GM12878 (cell line): ENCODE measurements around the gene CAV2. TPM values are rescaled to one million over a fixed set of nuclear protein-coding genes. Genes with fewer than 3 reads are reported as not detected.

Experiments
- ATAC-seq: fragments of 200-7000 bp; cut with Tn5 transposase; 3 replicates; pipeline ENCODE4 v1.9.1; 2020; ENCODE audit warnings: mild to moderate bottlenecking, moderate library complexity
- BruUV-seq: library from RNA; stranded (reverse); fragments of 400-500 nt; replicated peaks from 2 replicates; lab custom pipeline; 2021; lab: Mats Ljungman, UMichigan
- CTCF ChIA-PET: fragments of 300-600 bp; sonication (Branson Sonifier 250); formaldehyde crosslinking; extraction: SDS; loops from one replicate; lab custom pipeline; 2021; ENCODE audit warnings: inconsistent platforms; lab: Yijun Ruan, JAX
- POLR2A ChIA-PET: fragments of 350-600 bp; formaldehyde crosslinking; extraction: SDS; loops from one replicate; lab custom pipeline; 2021; ENCODE audit warnings: inconsistent platforms; lab: Charles Lee
- RAD21 ChIA-PET: fragments of 300-600 bp; sonication (Branson Sonifier 250); formaldehyde crosslinking; loops from one replicate; lab custom pipeline; 2023; ENCODE audit warnings: antibody characterized with exemption; ENCODE audit not compliant: unreplicated experiment; lab: Charles Lee
- SMC1A ChIA-PET: fragments of 300-600 bp; sonication (Branson Sonifier 250); formaldehyde crosslinking; loops from one replicate; lab custom pipeline; 2023; ENCODE audit not compliant: unreplicated experiment, uncharacterized antibody; lab: Charles Lee
- DNase-seq: peaks from one replicate; pipeline ENCODE4 v3.0.0-alpha.2; 2011; ENCODE audit warnings: low read depth, low spot score
- FAIRE-seq: peaks from 3 replicates; lab custom pipeline; 2011; peaks lifted over from hg19 to GRCh38; lab: Jason Lieb, UNC
- H2AFZ ChIP-seq: 2 replicates; pipeline ENCODE4 v1.6.0; 2011; ENCODE audit warnings: low read depth, low read length, control low read depth; ENCODE audit not compliant: control insufficient read depth
- H3K27ac ChIP-seq: 2 replicates; pipeline ENCODE4 v1.5.1; 2011; ENCODE audit warnings: control low read depth; ENCODE audit not compliant: control insufficient read depth, insufficient read depth
- H3K27me3 ChIP-seq, 2 experiments: replicated peaks in 1 of 2; 2 replicates each; pipeline versions ENCODE4 v1.6.0 to v1.6.1; 2011; ENCODE audit warnings: low read length in 1 of 2; ENCODE audit not compliant: control insufficient read depth in 2 of 2, insufficient read depth in 2 of 2
- H3K36me3 ChIP-seq, 2 experiments: 2 replicates each; pipeline ENCODE4 v1.5.1; 2011; ENCODE audit warnings: low read length in 1 of 2; ENCODE audit not compliant: control insufficient read depth in 2 of 2, insufficient read depth in 2 of 2
- H3K4me1 ChIP-seq: 2 replicates; pipeline ENCODE4 v1.6.1; 2011; ENCODE audit warnings: mild to moderate bottlenecking, low read length, moderate library complexity, mixed read lengths; ENCODE audit not compliant: control insufficient read depth, insufficient read depth
- H3K4me2 ChIP-seq: 2 replicates; pipeline ENCODE4 v1.6.0; 2011; ENCODE audit warnings: control low read depth; ENCODE audit not compliant: control insufficient read depth, insufficient read depth
- H3K4me3 ChIP-seq: fragments of 200-600 bp; sonication (generic); 2 replicates; pipeline ENCODE4 v1.5.1; 2016
- H3K79me2 ChIP-seq: 2 replicates; pipeline ENCODE4 v1.6.0; 2011; ENCODE audit warnings: low read length; ENCODE audit not compliant: control insufficient read depth, insufficient read depth
- H3K9ac ChIP-seq: 2 replicates; pipeline ENCODE4 v1.8.0; 2011; ENCODE audit warnings: low read length, control low read depth, mixed read lengths; ENCODE audit not compliant: control insufficient read depth, insufficient read depth
- H3K9me3 ChIP-seq: replicated peaks from 3 replicates; pipeline ENCODE4 v1.5.1; 2011; ENCODE audit warnings: mild to moderate bottlenecking, low read length; ENCODE audit not compliant: control insufficient read depth, insufficient read depth
- H4K20me1 ChIP-seq: 2 replicates; pipeline ENCODE4 v1.6.0; 2011; ENCODE audit not compliant: control insufficient read depth, insufficient read depth
- FOXM1 ChIP-seq: IDR thresholded peaks from 2 replicates; pipeline ENCODE4 v1.6.1; 2012; ENCODE audit warnings: low read depth, mild to moderate bottlenecking, inconsistent platforms, low read length, moderate library complexity
- KLF5 ChIP-seq: fragments of 450-650 bp; IDR thresholded peaks from 2 replicates; pipeline ENCODE4 v1.6.1; 2014; ENCODE audit warnings: mild to moderate bottlenecking; ENCODE audit not compliant: partially characterized antibody
- RFX5 ChIP-seq: IDR thresholded peaks from 2 replicates; pipeline ENCODE4 v1.6.1; 2011; ENCODE audit warnings: low read depth, low read length, improper control_type of control experiment
- SMAD1 ChIP-seq: fragments of 450-650 bp; IDR thresholded peaks from 2 replicates; pipeline ENCODE4 v1.6.1; 2018; ENCODE audit warnings: mild to moderate bottlenecking, low read depth; ENCODE audit not compliant: partially characterized antibody
- TCF12 ChIP-seq: IDR thresholded peaks from 2 replicates; pipeline ENCODE4 v1.6.1; 2011; ENCODE audit warnings: low read depth, mild to moderate bottlenecking, low read length
- ZNF384 ChIP-seq: IDR thresholded peaks from 2 replicates; pipeline ENCODE4 v1.6.1; 2012; ENCODE audit warnings: low read depth, mild to moderate bottlenecking, low read length, improper control_type of control experiment, borderline replicate concordance
- WGBS: methylation state at CpG from one replicate; pipeline ENCODE4 v1.1.6; 2016; ENCODE audit warnings: low lambda C conversion rate; ENCODE audit not compliant: insufficient replicate concordance, insufficient coverage; ENCODE audit errors: missing lambda C conversion rate; 5-methylcytosine and 5-hydroxymethylcytosine counted together
- in situ Hi-C: fragments of 300-500 bp; cut with MboI; formaldehyde crosslinking; loops from 9 replicates; pipeline ENCODE4 v1.14.3; 2018; ENCODE audit warnings: mixed read lengths
- intact Hi-C: fragments of 100-400 bp; cut with micrococcal nuclease; formaldehyde crosslinking; loops from one replicate; pipeline ENCODE4 v1.14.2; 2022; ENCODE audit not compliant: unreplicated experiment
- polyA plus RNA-seq, 11 experiments: library from polyadenylated mRNA; depleted of rRNA in 4 of 11; unstranded in 6 of 11; stranded (reverse) in 5 of 11; fragments of >200 nt; fragmentation: Nextera tagmentation in 4 of 11; fragmentation: Illumina TruSeq in 1 of 11; extraction: Ambion mirVana in 4 of 11; extraction: Trizol in 1 of 11; gene quantifications; 1 replicate in 1 of 11; 2 replicates in 10 of 11; pipeline versions ENCODE4 v1.2.1 to v1.2.3, GENCODE V29; 2011 to 2016; ENCODE audit warnings: inconsistent platforms in 2 of 11, missing spikeins in 2 of 11, low read depth in 1 of 11
- total RNA-seq, 4 experiments: library from RNA; depleted of rRNA in 3 of 4; stranded (reverse); fragments of >200 nt in 3 of 4; fragmentation: Illumina TruSeq in 1 of 4; extraction: Trizol in 1 of 4; gene quantifications; 2 replicates each; pipeline versions ENCODE4 v1.2.1 to v1.2.3, GENCODE V29; 2013 to 2021
- TF ChIP-seq, protein P1 (sequence below): fragments of 450-650 bp; IDR thresholded peaks from 2 replicates; pipeline ENCODE4 v1.6.1; 2017; ENCODE audit warnings: antibody characterized with exemption, mild to moderate bottlenecking, moderate library complexity
- TF ChIP-seq, protein P2 (sequence below): fragments of 450-650 bp; IDR thresholded peaks from 2 replicates; pipeline ENCODE4 v1.6.1; 2017; ENCODE audit warnings: mild to moderate bottlenecking

CAV2 gene
- total and polyA plus RNA-seq, 10 of the 15 experiments (the other 5 are each of a cell fraction or from before 2014, with no cell fraction given), result 0.77 to 11.4 (median 2.5) TPM

DNA sequence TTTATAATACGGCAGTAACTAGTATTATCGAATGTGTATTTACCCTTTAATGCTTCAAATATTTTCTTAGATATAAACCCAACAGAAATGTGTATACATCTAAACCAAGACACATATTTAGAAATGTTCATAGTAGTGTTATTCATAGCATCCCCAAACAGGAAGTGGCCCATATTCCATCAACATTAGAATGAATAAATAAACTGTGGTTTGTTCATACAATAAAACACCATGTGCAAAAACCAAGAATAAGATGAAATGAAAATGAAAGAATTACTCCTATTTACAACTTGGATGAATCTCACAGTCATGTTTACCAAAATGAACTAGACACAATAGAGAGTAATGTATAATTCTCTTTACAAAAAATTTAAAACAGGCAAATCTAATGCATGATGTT, 9.2 kb upstream of the CAV2 start:
- Histone ChIP-seq H2AFZ (no peak overlapping the region), H3K36me3 (no peaks in the 10 kb centered on the region), H3K9ac (no peak overlapping the region)
- FAIRE-seq, result no peak
- SMC1A ChIA-PET, result no interaction called here
- TF ChIP-seq, protein P1, sequence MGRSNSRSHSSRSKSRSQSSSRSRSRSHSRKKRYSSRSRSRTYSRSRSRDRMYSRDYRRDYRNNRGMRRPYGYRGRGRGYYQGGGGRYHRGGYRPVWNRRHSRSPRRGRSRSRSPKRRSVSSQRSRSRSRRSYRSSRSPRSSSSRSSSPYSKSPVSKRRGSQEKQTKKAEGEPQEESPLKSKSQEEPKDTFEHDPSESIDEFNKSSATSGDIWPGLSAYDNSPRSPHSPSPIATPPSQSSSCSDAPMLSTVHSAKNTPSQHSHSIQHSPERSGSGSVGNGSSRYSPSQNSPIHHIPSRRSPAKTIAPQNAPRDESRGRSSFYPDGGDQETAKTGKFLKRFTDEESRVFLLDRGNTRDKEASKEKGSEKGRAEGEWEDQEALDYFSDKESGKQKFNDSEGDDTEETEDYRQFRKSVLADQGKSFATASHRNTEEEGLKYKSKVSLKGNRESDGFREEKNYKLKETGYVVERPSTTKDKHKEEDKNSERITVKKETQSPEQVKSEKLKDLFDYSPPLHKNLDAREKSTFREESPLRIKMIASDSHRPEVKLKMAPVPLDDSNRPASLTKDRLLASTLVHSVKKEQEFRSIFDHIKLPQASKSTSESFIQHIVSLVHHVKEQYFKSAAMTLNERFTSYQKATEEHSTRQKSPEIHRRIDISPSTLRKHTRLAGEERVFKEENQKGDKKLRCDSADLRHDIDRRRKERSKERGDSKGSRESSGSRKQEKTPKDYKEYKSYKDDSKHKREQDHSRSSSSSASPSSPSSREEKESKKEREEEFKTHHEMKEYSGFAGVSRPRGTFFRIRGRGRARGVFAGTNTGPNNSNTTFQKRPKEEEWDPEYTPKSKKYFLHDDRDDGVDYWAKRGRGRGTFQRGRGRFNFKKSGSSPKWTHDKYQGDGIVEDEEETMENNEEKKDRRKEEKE, result no peak
- TF ChIP-seq FOXM1, result no peak
- TF ChIP-seq ZNF384, result no peak
- no peak for TF ChIP-seq KLF5
- TF ChIP-seq, protein P2, sequence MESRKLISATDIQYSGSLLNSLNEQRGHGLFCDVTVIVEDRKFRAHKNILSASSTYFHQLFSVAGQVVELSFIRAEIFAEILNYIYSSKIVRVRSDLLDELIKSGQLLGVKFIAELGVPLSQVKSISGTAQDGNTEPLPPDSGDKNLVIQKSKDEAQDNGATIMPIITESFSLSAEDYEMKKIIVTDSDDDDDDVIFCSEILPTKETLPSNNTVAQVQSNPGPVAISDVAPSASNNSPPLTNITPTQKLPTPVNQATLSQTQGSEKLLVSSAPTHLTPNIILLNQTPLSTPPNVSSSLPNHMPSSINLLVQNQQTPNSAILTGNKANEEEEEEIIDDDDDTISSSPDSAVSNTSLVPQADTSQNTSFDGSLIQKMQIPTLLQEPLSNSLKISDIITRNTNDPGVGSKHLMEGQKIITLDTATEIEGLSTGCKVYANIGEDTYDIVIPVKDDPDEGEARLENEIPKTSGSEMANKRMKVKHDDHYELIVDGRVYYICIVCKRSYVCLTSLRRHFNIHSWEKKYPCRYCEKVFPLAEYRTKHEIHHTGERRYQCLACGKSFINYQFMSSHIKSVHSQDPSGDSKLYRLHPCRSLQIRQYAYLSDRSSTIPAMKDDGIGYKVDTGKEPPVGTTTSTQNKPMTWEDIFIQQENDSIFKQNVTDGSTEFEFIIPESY, result no peak
- no peak for TF ChIP-seq RFX5
- TF ChIP-seq SMAD1, result no peak
- no peak for TF ChIP-seq TCF12
- TF ChIP-seq, all 136 proteins: peak for 0
- in situ Hi-C loops, result no loop called here
- Histone ChIP-seq H4K20me1 (no peaks in the 10 kb centered on the region), H3K27ac (no peak overlapping the region), H3K4me2 (no peak overlapping the region), H3K27me3 (no peaks in the 10 kb centered on the region), H3K9me3 (no peaks in the 10 kb centered on the region), H3K79me2 (no peaks in the 10 kb centered on the region), H3K4me1 (no peaks in the 10 kb centered on the region), H3K4me3 (no peak overlapping the region)
- ChIA-PET RAD21 (no interaction called here), POLR2A (no interaction called here), CTCF (no interaction called here)
- intact Hi-C loops, result no loop called here
- no TSS peak for BruUV-seq
- ATAC-seq (no peak), DNase-seq (no peak)
- WGBS, result 70% methylated on average over 2 of the region's 2 CpGs
